ENCODE data around the gene PCDH17.

The PCDH17 gene

GRCh38 chr13:57604442-57604841, 27.1 kb upstream of the PCDH17 start:
- no peak overlapping the region for H3K4me3 ChIP-seq (ENCODE audit: low read depth, low read length)
- no peak for DNase-seq (ENCODE audit: low read depth)
- TF ChIP-seq CTCF (IDR thresholded peaks at IDR 0.05; ENCODE audit: low read depth, low read length, missing control alignments), result no peak

- no peak for TF ChIP-seq CTCF (IDR thresholded peaks at IDR 0.05; ENCODE audit: low read depth, low read length, missing control alignments)
- DNase-seq (ENCODE audit: low read depth), result no peak
- H3K4me3 ChIP-seq (ENCODE audit: low read depth, low read length), result no peak overlapping the region
Observed at GRCh38 chr13:57611969-57612368, 19.6 kb upstream of the PCDH17 start.

- no peak for TF ChIP-seq CTCF (IDR thresholded peaks at IDR 0.05; ENCODE audit: low read depth, low read length, missing control alignments)
- no peak overlapping the region for H3K4me3 ChIP-seq (ENCODE audit: low read depth, low read length)
- DNase-seq (ENCODE audit: low read depth), result no peak
Observed at GRCh38 chr13:57612568-57612967, 19.0 kb upstream of the PCDH17 start.

- no peak overlapping the region for H3K4me3 ChIP-seq (ENCODE audit: low read depth, low read length)
- peak; percentile 64 for TF ChIP-seq CTCF (IDR thresholded peaks at IDR 0.05; ENCODE audit: low read depth, low read length, missing control alignments)
- no peak for DNase-seq (ENCODE audit: low read depth)
Observed at GRCh38 chr13:57624565-57625435, 6.7 kb upstream of the PCDH17 start.

GRCh38 chr13:57627663-57628062, 3.9 kb upstream of the PCDH17 start:
- TF ChIP-seq CTCF (IDR thresholded peaks at IDR 0.05; ENCODE audit: low read depth, low read length, missing control alignments), result peak; percentile 33
- DNase-seq (ENCODE audit: low read depth), result no peak

GRCh38 chr13:57629391-57629804, 2.1 kb upstream of the PCDH17 start:
- no peak for DNase-seq (ENCODE audit: low read depth)
- TF ChIP-seq CTCF (IDR thresholded peaks at IDR 0.05; ENCODE audit: low read depth, low read length, missing control alignments), result no peak
- H3K4me3 ChIP-seq (ENCODE audit: low read depth, low read length), result no peak overlapping the region

More at GRCh38 chr13:57627663-57628062, 3.9 kb upstream of the PCDH17 start:
- H3K4me3 ChIP-seq (ENCODE audit: low read depth, low read length), result no peak overlapping the region

- TF ChIP-seq CTCF (IDR thresholded peaks at IDR 0.05; ENCODE audit: low read depth, low read length, missing control alignments), result no peak
- DNase-seq (ENCODE audit: low read depth), result no peak
- H3K4me3 ChIP-seq (ENCODE audit: low read depth, low read length), result no peak overlapping the region
Observed at GRCh38 chr13:57629821-57630235, 1.7 kb upstream of the PCDH17 start.
